Cardiac muscle cell (in vitro differentiated cells and primary cell): ENCODE measurements around the gene TAS1R3. TPM values are rescaled to one million over a fixed set of nuclear protein-coding genes. Genes with fewer than 3 reads are reported as not detected.

Experiments
- DNase-seq, 2 donors: peaks; one replicate each; pipeline versions ENCODE4 v3.0.0 to v3.0.0-alpha.2; 2010 to 2017; ENCODE audit warnings: low read depth in 1 of 2, low spot score in 1 of 2
- H3K27ac ChIP-seq: fragments of 200-600 bp; sonication (generic); 2 replicates; pipeline ENCODE4 v1.5.1; 2016
- H3K27me3 ChIP-seq: fragments of 200-600 bp; sonication (generic); 2 replicates; pipeline ENCODE4 v1.6.0; 2016; ENCODE audit warnings: control low read depth
- H3K36me3 ChIP-seq: fragments of 200-600 bp; sonication (generic); 2 replicates; pipeline ENCODE4 v1.5.1; 2016; ENCODE audit warnings: control low read depth
- H3K4me1 ChIP-seq: fragments of 200-600 bp; sonication (generic); 2 replicates; pipeline ENCODE4 v1.8.1; 2017; ENCODE audit warnings: low read depth, mild to moderate bottlenecking, mixed run types
- H3K4me3 ChIP-seq: fragments of 200-600 bp; sonication (generic); 2 replicates; pipeline ENCODE4 v1.5.1; 2016; ENCODE audit warnings: mild to moderate bottlenecking
- H3K9me3 ChIP-seq: fragments of 200-600 bp; sonication (generic); 2 replicates; pipeline ENCODE4 v1.5.1; 2017; ENCODE audit warnings: low read depth, mild to moderate bottlenecking, control low read depth
- polyA plus RNA-seq: library from polyadenylated mRNA; unstranded; fragments of >200 nt; fragmentation: Nextera tagmentation; extraction: Ambion mirVana; gene quantifications from 2 replicates; pipeline ENCODE4 v1.2.1, GENCODE V29; 2016
- total RNA-seq: library from RNA; depleted of rRNA; stranded (reverse); fragments of >200 nt; gene quantifications from 2 replicates; pipeline ENCODE4 v1.2.3, GENCODE V29; 2016
- TF ChIP-seq, protein P1 (sequence below): IDR thresholded peaks from 2 replicates; pipeline ENCODE4 v1.5.1; 2012; ENCODE audit warnings: low read depth, mild to moderate bottlenecking, low read length

Gene TAS1R3
- total and polyA plus RNA-seq, 2 experiments from 2014 or later, result 0.32 to 1.1 TPM

DNA sequence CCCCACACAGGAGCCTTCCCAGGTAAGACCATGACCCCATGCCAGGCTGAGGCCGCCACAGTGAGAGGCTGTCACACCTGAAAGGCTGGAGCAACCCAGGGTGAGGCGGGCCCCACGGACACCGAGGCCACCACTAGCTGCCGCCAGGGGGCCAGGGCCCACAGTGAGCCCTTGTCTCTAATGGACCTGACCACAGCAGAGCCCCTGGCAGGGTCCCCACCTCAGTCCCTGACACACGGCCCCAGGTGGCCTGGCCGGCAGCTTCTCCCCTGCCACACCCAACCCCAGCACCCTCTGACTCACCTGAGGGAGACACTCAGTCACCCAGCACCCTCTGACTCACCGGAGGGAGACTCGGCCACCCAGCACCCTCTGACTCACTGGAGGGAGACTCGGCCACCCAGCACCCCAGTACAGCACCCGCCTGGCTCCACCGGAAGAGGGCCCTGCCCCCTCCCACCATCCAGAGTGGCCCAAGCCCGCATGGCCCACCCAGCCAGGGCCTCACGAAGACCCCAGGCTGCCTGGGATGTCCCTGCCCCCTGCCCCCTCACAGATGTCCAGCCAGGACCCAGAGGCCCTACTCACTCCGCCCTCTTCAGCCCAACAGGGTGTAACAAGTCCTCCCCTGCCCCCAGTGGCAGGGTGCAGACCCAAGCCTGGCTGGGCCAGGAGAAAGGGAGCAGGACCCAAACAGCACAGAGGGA, 13.7 kb downstream of the TAS1R3 start:
- TF ChIP-seq, protein P1, sequence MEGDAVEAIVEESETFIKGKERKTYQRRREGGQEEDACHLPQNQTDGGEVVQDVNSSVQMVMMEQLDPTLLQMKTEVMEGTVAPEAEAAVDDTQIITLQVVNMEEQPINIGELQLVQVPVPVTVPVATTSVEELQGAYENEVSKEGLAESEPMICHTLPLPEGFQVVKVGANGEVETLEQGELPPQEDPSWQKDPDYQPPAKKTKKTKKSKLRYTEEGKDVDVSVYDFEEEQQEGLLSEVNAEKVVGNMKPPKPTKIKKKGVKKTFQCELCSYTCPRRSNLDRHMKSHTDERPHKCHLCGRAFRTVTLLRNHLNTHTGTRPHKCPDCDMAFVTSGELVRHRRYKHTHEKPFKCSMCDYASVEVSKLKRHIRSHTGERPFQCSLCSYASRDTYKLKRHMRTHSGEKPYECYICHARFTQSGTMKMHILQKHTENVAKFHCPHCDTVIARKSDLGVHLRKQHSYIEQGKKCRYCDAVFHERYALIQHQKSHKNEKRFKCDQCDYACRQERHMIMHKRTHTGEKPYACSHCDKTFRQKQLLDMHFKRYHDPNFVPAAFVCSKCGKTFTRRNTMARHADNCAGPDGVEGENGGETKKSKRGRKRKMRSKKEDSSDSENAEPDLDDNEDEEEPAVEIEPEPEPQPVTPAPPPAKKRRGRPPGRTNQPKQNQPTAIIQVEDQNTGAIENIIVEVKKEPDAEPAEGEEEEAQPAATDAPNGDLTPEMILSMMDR, result peak; percentile 54
- Histone ChIP-seq H3K9me3 (no peaks in the 10 kb centered on the region), H3K4me1 (no peaks in the 10 kb centered on the region), H3K27me3 (no peaks in the 10 kb centered on the region), H3K36me3 (no peaks in the 10 kb centered on the region), H3K4me3 (no peak overlapping the region), H3K27ac (no peak overlapping the region)
- DNase-seq, result peak in 1 of 2 donors; percentile 50

DNA sequence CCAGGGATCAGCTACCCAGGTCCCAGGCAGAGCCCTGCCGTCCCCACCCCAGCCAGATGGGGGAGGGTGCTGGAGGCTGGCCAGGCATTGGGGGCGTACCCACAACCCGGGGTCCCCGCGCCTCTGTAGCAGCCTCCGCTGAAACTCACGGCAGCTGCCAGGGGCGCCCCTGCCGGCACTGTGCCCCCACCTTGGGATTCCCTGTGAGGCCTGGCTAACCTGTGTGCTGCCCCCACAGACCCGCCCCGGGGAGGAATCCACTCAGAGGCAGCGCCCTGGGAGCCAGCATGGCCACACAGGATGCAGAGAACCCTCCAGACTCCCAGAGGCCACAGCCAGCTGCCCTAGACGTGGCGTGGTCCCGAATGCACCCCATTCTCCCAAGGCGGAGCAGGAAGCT, 14.3 kb downstream of the TAS1R3 start:
- no peak for DNase-seq
- no peaks in the 10 kb centered on the region for H3K9me3 ChIP-seq
- no peaks in the 10 kb centered on the region for H3K4me1 ChIP-seq
- H3K36me3 ChIP-seq, result no peaks in the 10 kb centered on the region
- H3K27me3 ChIP-seq, result no peaks in the 10 kb centered on the region
- TF ChIP-seq, protein P1, result peak; percentile 3
- no peak overlapping the region for H3K27ac ChIP-seq
- no peak overlapping the region for H3K4me3 ChIP-seq

DNA sequence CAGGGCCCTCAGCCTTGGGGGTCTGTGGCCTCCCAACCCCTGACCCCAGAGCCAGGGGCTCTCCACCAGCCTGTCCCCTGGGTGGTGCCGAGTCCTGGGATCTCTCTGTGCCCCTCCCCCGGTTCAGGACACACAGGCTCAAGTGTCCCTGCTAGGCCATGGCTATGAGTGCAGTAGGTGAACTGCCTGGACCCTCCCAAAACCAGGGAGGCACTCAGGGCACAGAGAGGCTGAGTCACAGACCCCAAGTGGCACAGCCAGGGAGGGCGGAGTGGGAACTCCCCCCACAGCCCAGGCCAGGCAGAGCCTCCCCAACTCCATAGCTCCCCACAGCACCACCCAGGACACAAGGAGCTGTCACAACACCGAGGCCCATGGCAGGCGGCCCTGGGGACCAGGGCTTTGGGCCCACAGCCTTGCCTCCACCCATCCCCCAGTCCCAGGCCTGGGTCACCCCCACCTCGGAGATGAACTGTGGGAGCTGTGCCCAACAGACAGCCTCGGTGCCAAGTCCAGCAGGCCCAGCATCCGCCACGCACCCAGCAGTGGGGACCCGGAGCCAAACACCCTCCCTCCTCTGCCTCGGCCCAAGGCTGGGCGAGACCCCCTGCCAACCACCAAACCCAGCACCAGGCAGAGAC, 14.9 kb downstream of the TAS1R3 start:
- H3K36me3 ChIP-seq, result no peaks in the 10 kb centered on the region
- H3K27me3 ChIP-seq, result no peaks in the 10 kb centered on the region
- TF ChIP-seq, protein P1, result no peak
- H3K4me1 ChIP-seq, result no peaks in the 10 kb centered on the region
- DNase-seq, result no peak
- H3K9me3 ChIP-seq, result no peaks in the 10 kb centered on the region
- H3K27ac ChIP-seq, result no peak overlapping the region
- no peak overlapping the region for H3K4me3 ChIP-seq

DNA sequence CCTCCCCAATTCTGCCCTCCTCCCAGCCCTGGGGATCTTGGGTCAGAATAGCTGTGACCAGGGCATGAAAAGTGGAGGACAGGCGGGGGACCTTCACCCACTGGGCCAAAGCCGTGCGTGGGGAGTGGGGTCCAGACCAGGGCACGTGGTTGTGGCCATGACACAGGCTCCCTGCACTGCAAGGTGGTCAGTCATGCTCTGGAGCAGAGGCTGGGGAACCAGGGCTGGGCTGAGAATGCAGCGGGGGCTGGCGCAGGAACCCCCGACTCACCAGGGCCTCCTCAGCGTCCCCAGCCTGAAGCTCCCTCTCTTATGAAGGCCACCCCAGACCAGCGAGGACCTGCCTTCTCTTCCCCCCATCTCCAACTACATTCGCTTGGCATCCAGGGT, 15.4 kb downstream of the TAS1R3 start:
- Histone ChIP-seq H3K27ac (no peak overlapping the region), H3K27me3 (no peaks in the 10 kb centered on the region)

DNA sequence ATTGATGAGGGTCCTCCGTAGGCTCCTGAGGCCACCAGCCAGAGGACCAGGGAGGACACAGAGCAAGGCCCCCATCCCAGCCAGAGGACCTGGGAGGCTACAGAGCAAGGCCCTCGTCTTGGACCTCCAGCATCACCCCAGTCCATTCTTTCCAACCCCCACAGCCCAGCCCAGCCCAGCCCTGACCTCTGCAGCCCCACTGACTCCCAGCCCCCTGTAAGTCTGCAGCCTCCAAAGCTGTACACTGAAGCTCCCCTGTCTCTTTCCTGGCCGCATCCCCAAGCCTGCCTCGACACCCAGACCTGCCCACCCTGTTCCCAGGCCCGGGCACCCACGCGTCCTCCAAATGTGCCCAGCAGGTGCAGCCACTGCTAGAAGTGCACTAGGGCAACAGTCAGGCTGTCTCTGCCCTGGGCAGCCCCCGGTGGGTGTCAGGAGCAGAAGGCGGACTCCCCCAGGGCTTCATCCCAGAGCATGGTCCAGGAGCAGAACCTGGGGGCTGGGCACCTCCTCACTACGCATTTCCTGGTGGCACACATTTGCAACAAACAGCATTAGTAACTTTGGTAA, 16.0 kb downstream of the TAS1R3 start:
- no peak overlapping the region for H3K4me3 ChIP-seq
- DNase-seq, result no peak
- no peak overlapping the region for H3K27ac ChIP-seq
- no peaks in the 10 kb centered on the region for H3K9me3 ChIP-seq
- H3K27me3 ChIP-seq, result no peaks in the 10 kb centered on the region
- H3K36me3 ChIP-seq, result no peaks in the 10 kb centered on the region
- TF ChIP-seq, protein P1, result no peak
- peaks cover 5% of the 10 kb centered on the region for H3K4me1 ChIP-seq

More for the DNA sequence above, 15.4 kb downstream of the TAS1R3 start:
- Histone ChIP-seq H3K4me1 (peaks cover under 1% of the 10 kb centered on the region), H3K4me3 (no peak overlapping the region), H3K9me3 (no peaks in the 10 kb centered on the region), H3K36me3 (no peaks in the 10 kb centered on the region)
- DNase-seq, result no peak
- TF ChIP-seq, protein P1, result no peak
